ENCODE data around the gene TTC1. TPM values are rescaled to one million over a fixed set of nuclear protein-coding genes. Genes with fewer than 3 reads are reported as not detected.
A peak's percentile ranks its signal among the peaks of the same experiment; 100 is the strongest.
"Not testable (repeated sequence)": the region's sequence is repeated elsewhere in the genome, so short reads cannot be mapped to it uniquely, and the experiment has no call there.

Gene TTC1
- polyA plus RNA-seq, 1 of the 3 experiments (the other 2 are of a cell fraction) = 37.0 TPM

GRCh38 chr5:160007514-160007913 lies 1.4 kb upstream of the TTC1 start:
- Histone ChIP-seq H3F3A (replicated peaks; ENCODE audit: insufficient read depth) (no peaks in the 10 kb centered on the region), H3K9me2 (no peaks in the 10 kb centered on the region), H3K9ac (no peak overlapping the region), H2AFZ (ENCODE audit: low read depth) (no peak overlapping the region), H3K27ac (ENCODE audit: low read depth in 2 of 2, low read length in 1 of 2) (no peak overlapping the region), H3K36me3 (replicated peaks in 1 of 2; ENCODE audit: control insufficient read depth in 1 of 2, insufficient read depth in 2 of 2, low read length in 1 of 2) (peaks cover 17 to 21% of the 10 kb centered on the region in 2 experiments), H3K4me1 (ENCODE audit: control insufficient read depth in 1 of 2, insufficient read depth in 2 of 2, low read depth in 1 of 2, low read length in 1 of 2) (peaks cover 9 to 15% of the 10 kb centered on the region in 2 experiments; a peak in 3 of 4 replicates), H4K20me1 (ENCODE audit: insufficient read depth) (peaks cover 3% of the 10 kb centered on the region; the same call in 1 of the 2 replicates), H3K27me3 (ENCODE audit: insufficient read depth) (no peaks in the 10 kb centered on the region), H3K9me3 (no peaks in the 10 kb centered on the region), H3K4me2 (no peak overlapping the region), H3K4me3 (ENCODE audit: low read depth in 2 of 2, low read length in 1 of 2) (no peak overlapping the region), H3K79me2 (ENCODE audit: insufficient read depth) (peaks cover 36% of the 10 kb centered on the region)
- CTCF ChIA-PET = interaction anchor here (0.8 to 1.6 kb wide), 2 partner anchors 14 to 42 kb away, joined by 3 read pairs; no protein-coding TSS in a partner anchor
- POLR2A ChIA-PET = no interaction called here
- WGBS (ENCODE audit: low lambda C conversion rate) = 97% methylated on average over 3 of the region's 3 CpGs
- DNase-seq = no peak
- no peak for TF ChIP-seq TCF12 (IDR thresholded peaks at IDR 0.05)
- no peak for TF ChIP-seq RFX5 (IDR thresholded peaks at IDR 0.05; ENCODE audit: low read length)
- TF ChIP-seq FOXJ3 (CRISPR knock-in tag; IDR thresholded peaks at IDR 0.05) = no peak
- no peak for TF ChIP-seq TAF1 (IDR thresholded peaks at IDR 0.05; ENCODE audit: borderline replicate concordance, low read depth, low read length)
- no peak for TF ChIP-seq RAD21 (IDR thresholded peaks at IDR 0.05; ENCODE audit: low read length)
- TF ChIP-seq RCOR1 (IDR thresholded peaks at IDR 0.05; ENCODE audit: low read length) = no peak
- TF ChIP-seq FOSL2 (IDR thresholded peaks at IDR 0.05; ENCODE audit: borderline replicate concordance, low read depth) = no peak
- no peak for TF ChIP-seq MXI1 (IDR thresholded peaks at IDR 0.05; ENCODE audit: low read depth, low read length)
- no peak for TF ChIP-seq USF1 (IDR thresholded peaks at IDR 0.05; ENCODE audit: borderline replicate concordance, low read depth)
- TF ChIP-seq IRF3 (IDR thresholded peaks at IDR 0.05; ENCODE audit: low read depth, low read length) = no peak
- no peak for TF ChIP-seq SIN3A (IDR thresholded peaks at IDR 0.05; ENCODE audit: borderline replicate concordance, low read depth, low read length)
- no peak for TF ChIP-seq JUND (IDR thresholded peaks at IDR 0.05)
- no peak for TF ChIP-seq RXRA (IDR thresholded peaks at IDR 0.05; ENCODE audit: borderline replicate concordance, low read depth)

GRCh38 chr5:160008529-160008876 lies 436 bp upstream of the TTC1 start:
- H3K9me2 ChIP-seq; H3K4me2 ChIP-seq; H3K27me3 ChIP-seq (ENCODE audit: insufficient read depth); DNase-seq; H3K9ac ChIP-seq; H3F3A ChIP-seq (replicated peaks; ENCODE audit: insufficient read depth); H4K20me1 ChIP-seq (ENCODE audit: insufficient read depth); H3K9me3 ChIP-seq; H3K27ac ChIP-seq (ENCODE audit: low read depth in 2 of 2, low read length in 1 of 2); H3K4me3 ChIP-seq (ENCODE audit: low read depth in 2 of 2, low read length in 1 of 2): not testable (repeated sequence)
- POLR2A ChIA-PET = interaction anchor here (1.0 kb wide), 1 partner anchor 406 kb away, joined by 3 read pairs; no protein-coding TSS in a partner anchor
- 93% methylated on average over 14 of the region's 14 CpGs for WGBS (ENCODE audit: low lambda C conversion rate)
- Histone ChIP-seq H3K4me1 (ENCODE audit: control insufficient read depth in 1 of 2, insufficient read depth in 2 of 2, low read depth in 1 of 2, low read length in 1 of 2) (peaks cover 9 to 15% of the 10 kb centered on the region in 2 experiments; a peak in 3 of 4 replicates), H3K79me2 (ENCODE audit: insufficient read depth) (peaks cover 45% of the 10 kb centered on the region), H2AFZ (ENCODE audit: low read depth) (peak overlapping the region; percentile 99), H3K36me3 (replicated peaks in 1 of 2; ENCODE audit: control insufficient read depth in 1 of 2, insufficient read depth in 2 of 2, low read length in 1 of 2) (peaks cover 24 to 31% of the 10 kb centered on the region in 2 experiments)
- CTCF ChIA-PET = interaction anchor here (1.0 to 3.1 kb wide), 7 partner anchors 13 to 431 kb away, joined by 3 to 19 read pairs (median 3); no protein-coding TSS in a partner anchor

All from SK-N-SH (cell line).